ENCODE results near the gene SIGLEC7. TPM values are rescaled to one million over a fixed set of nuclear protein-coding genes. Genes with fewer than 3 reads are reported as not detected.

Gene SIGLEC7
- total and polyA plus RNA-seq, 4 donors = 2.1 to 29.3 (median 9.8) TPM

GRCh38 chr19:51097796-51098195 is 44.3 kb upstream of the SIGLEC7 start:
- H3K36me3 ChIP-seq (ENCODE audit: control insufficient read depth in 4 of 4, insufficient read depth in 4 of 4, low read length in 4 of 4) = peaks cover 0 to 24% (median 3%) of the 10 kb centered on the region in 4 donors
- no peak overlapping the region for H3K9ac ChIP-seq (ENCODE audit: insufficient read depth in 1 of 2, low read length in 2 of 2)
- H3K4me3 ChIP-seq = no peak overlapping the region
- ATAC-seq (ENCODE audit: insufficient read depth, low FRiP score) (no peak), DNase-seq (no peak)
- H3K27me3 ChIP-seq (ENCODE audit: control insufficient read depth in 3 of 3, insufficient read depth in 3 of 3, low read length in 2 of 3) = no peaks in the 10 kb centered on the region
- H3K9me3 ChIP-seq (ENCODE audit: control insufficient read depth in 4 of 4, insufficient read depth in 3 of 4, low read length in 3 of 4) = no peaks in the 10 kb centered on the region
- peaks cover 0 to 4% (median 0%) of the 10 kb centered on the region in 5 donors for H3K4me1 ChIP-seq (ENCODE audit: control insufficient read depth in 5 of 5, insufficient read depth in 5 of 5, low read length in 5 of 5)
- TF ChIP-seq CTCF (IDR thresholded peaks at IDR 0.05; ENCODE audit: control extremely low read depth, extremely low read depth) = no peak
- 89 to 91% methylated on average over 20 of the region's 20 CpGs for WGBS, 2 donors
- no peak overlapping the region for H3K27ac ChIP-seq (ENCODE audit: low read depth in 1 of 2, low read length in 1 of 2)

GRCh38 chr19:51098365-51099046 is 43.6 kb upstream of the SIGLEC7 start:
- Histone ChIP-seq H3K4me3 (no peak overlapping the region), H3K36me3 (ENCODE audit: control insufficient read depth in 4 of 4, insufficient read depth in 4 of 4, low read length in 4 of 4) (peaks cover 0 to 26% (median 5%) of the 10 kb centered on the region in 4 donors), H3K27ac (ENCODE audit: low read depth in 1 of 2, low read length in 1 of 2) (no peak overlapping the region), H3K4me1 (ENCODE audit: control insufficient read depth in 5 of 5, insufficient read depth in 5 of 5, low read length in 5 of 5) (peaks cover 0 to 4% (median 0%) of the 10 kb centered on the region in 5 donors), H3K27me3 (ENCODE audit: control insufficient read depth in 3 of 3, insufficient read depth in 3 of 3, low read length in 2 of 3) (no peaks in the 10 kb centered on the region), H3K9ac (ENCODE audit: insufficient read depth in 1 of 2, low read length in 2 of 2) (no peak overlapping the region), H3K9me3 (ENCODE audit: control insufficient read depth in 4 of 4, insufficient read depth in 3 of 4, low read length in 3 of 4) (no peaks in the 10 kb centered on the region)
- 73 to 76% methylated on average over 78 of the region's 78 CpGs for WGBS, 2 donors
- DNase-seq (peak; percentile 56 to 70 (median 68)), ATAC-seq (ENCODE audit: insufficient read depth, low FRiP score) (no peak)
- no peak for TF ChIP-seq CTCF (IDR thresholded peaks at IDR 0.05; ENCODE audit: control extremely low read depth, extremely low read depth)

- 73 to 81% methylated on average over 22 of the region's 22 CpGs for WGBS, 2 donors
- H3K27ac ChIP-seq (ENCODE audit: low read depth in 1 of 2, low read length in 1 of 2) = no peak overlapping the region
- H3K9me3 ChIP-seq (ENCODE audit: control insufficient read depth in 4 of 4, insufficient read depth in 3 of 4, low read length in 3 of 4) = no peaks in the 10 kb centered on the region
- H3K36me3 ChIP-seq (ENCODE audit: control insufficient read depth in 4 of 4, insufficient read depth in 4 of 4, low read length in 4 of 4) = peaks cover 0 to 31% (median 5%) of the 10 kb centered on the region in 4 donors
- no peak for ATAC-seq (ENCODE audit: insufficient read depth, low FRiP score)
- no peak overlapping the region for H3K4me3 ChIP-seq
- TF ChIP-seq CTCF (IDR thresholded peaks at IDR 0.05; ENCODE audit: control extremely low read depth, extremely low read depth) = no peak
- no peak overlapping the region for H3K9ac ChIP-seq (ENCODE audit: insufficient read depth in 1 of 2, low read length in 2 of 2)
- no peak for DNase-seq
- H3K4me1 ChIP-seq (ENCODE audit: control insufficient read depth in 5 of 5, insufficient read depth in 5 of 5, low read length in 5 of 5) = peaks cover 0 to 4% (median 0%) of the 10 kb centered on the region in 5 donors
- H3K27me3 ChIP-seq (ENCODE audit: control insufficient read depth in 3 of 3, insufficient read depth in 3 of 3, low read length in 2 of 3) = no peaks in the 10 kb centered on the region
These were observed 43.1 kb upstream of the SIGLEC7 start for GRCh38 chr19:51099047-51099382.

GRCh38 chr19:51100601-51101000 is 41.5 kb upstream of the SIGLEC7 start:
- no peak overlapping the region for H3K27ac ChIP-seq (ENCODE audit: low read depth in 1 of 2, low read length in 1 of 2)
- no peak for ATAC-seq (ENCODE audit: insufficient read depth, low FRiP score)
- no peak overlapping the region for H3K4me3 ChIP-seq
- peaks cover 0 to 4% (median 0%) of the 10 kb centered on the region in 5 donors for H3K4me1 ChIP-seq (ENCODE audit: control insufficient read depth in 5 of 5, insufficient read depth in 5 of 5, low read length in 5 of 5)
- no peak for DNase-seq
- 73 to 77% methylated on average over 3 of the region's 3 CpGs for WGBS, 2 donors
- H3K9me3 ChIP-seq (ENCODE audit: control insufficient read depth in 4 of 4, insufficient read depth in 3 of 4, low read length in 3 of 4) = no peaks in the 10 kb centered on the region
- no peaks in the 10 kb centered on the region for H3K27me3 ChIP-seq (ENCODE audit: control insufficient read depth in 3 of 3, insufficient read depth in 3 of 3, low read length in 2 of 3)
- no peak overlapping the region for H3K9ac ChIP-seq (ENCODE audit: insufficient read depth in 1 of 2, low read length in 2 of 2)
- no peak for TF ChIP-seq CTCF (IDR thresholded peaks at IDR 0.05; ENCODE audit: control extremely low read depth, extremely low read depth)
- H3K36me3 ChIP-seq (ENCODE audit: control insufficient read depth in 4 of 4, insufficient read depth in 4 of 4, low read length in 4 of 4) = peaks cover 0 to 34% (median 6%) of the 10 kb centered on the region in 4 donors

Data from lung (tissue), 12 donors.